Measurements from ENCODE around the gene TRIM67. TPM values are rescaled to one million over a fixed set of nuclear protein-coding genes. Genes with fewer than 3 reads are reported as not detected.
"Not testable (repeated sequence)": the region's sequence is repeated elsewhere in the genome, so short reads cannot be mapped to it uniquely, and the experiment has no call there.

Gene TRIM67
- polyA plus RNA-seq, 10 donors: 0.05 to 0.17 (median 0.10) TPM

DNA sequence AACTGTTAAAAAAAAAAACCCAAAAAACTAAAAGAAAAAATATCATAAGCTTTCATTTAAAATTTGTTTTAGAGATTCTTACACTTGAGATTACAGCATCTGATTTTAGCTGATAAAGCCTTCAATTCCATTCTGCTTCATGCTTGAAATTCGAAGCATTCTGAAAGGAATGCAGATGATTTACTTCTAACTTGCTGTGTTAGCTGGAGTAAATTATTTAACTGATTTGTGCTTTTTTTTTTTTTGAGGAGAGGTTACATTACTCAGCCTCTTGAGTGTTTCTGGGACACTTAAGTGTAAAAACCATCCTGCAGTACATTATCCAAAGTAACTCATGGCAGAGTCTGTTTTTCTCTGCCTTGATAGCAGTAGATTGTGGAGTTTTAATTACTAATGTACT is 4.5 kb upstream of the TRIM67 start:
- DNase-seq: no peak

- DNase-seq: not testable (repeated sequence)
Measured at GRCh38 chr1:231158141-231158540, 3.7 kb upstream of the TRIM67 start.

DNA sequence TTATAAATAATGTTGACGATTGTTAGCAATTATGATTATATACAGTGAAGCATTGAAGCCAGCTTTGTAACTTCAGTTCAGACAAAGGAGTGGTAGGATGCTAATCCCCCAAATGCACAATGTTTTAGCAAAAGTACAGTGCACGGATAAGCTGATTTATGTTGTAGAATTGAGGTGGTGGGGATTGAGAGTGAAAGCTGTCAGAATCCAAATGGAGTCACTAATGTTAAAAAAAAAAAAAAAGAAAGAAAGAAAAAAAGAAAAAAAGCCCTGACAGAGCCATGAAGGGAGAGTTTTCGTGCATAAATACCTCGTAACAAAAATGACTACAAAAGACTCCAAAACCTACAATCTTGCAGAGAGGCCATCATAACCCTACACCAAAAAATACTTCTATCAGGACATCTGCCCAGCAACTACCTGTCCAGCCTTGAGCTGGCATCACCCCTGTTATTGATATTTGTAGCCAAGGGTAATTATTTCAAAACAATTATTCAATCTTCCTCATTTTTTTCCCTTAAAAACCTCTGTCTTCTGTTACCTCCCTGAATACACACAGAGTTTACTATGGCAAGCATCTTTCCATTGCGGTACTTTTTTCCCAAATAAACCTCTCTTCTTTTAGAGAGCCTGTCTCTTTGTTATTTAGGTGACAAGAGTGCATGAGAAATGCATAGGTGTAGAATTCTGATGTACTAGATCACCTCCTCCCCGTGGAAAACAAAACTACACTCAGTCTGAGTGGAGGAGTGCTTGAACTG is 2.5 kb upstream of the TRIM67 start:
- DNase-seq: no peak

DNA sequence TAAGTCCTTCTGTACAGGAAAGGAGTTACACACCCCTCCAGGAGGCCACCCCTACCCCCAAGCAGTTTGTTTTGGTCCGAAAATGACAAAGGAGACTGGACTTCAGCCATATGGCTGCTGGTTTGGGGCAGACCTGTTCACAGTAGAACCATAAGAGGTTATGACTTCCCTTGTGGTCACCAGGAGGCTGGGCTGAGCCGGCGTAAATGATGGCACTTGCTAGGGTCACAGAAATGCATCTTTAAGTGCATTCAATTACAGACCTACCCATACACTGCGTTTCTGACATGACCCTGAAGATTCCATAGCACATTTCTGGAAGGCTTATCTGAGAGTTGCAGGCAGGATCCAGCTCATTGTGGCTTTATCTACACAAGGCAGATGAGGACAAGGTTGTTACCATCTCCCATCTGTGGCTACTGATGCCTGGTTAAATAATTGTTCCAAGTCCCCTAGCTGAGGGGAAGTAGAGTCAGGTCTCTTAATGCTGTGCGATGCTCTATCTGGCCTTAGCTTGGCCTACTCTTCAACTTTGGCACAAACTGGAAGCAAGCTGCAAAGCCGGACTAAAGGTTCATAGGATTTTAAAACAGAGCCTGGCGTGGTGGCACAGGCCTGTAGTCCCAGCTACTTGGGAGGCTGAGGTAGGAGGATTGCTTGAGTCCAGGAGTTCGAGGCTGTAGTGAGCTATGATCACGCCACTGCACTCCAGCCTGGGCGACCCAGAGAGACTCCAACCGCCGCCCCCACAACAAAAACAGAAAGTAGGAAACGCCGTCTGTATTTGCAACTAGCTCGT is 1.7 kb upstream of the TRIM67 start:
- no peak for DNase-seq

DNA sequence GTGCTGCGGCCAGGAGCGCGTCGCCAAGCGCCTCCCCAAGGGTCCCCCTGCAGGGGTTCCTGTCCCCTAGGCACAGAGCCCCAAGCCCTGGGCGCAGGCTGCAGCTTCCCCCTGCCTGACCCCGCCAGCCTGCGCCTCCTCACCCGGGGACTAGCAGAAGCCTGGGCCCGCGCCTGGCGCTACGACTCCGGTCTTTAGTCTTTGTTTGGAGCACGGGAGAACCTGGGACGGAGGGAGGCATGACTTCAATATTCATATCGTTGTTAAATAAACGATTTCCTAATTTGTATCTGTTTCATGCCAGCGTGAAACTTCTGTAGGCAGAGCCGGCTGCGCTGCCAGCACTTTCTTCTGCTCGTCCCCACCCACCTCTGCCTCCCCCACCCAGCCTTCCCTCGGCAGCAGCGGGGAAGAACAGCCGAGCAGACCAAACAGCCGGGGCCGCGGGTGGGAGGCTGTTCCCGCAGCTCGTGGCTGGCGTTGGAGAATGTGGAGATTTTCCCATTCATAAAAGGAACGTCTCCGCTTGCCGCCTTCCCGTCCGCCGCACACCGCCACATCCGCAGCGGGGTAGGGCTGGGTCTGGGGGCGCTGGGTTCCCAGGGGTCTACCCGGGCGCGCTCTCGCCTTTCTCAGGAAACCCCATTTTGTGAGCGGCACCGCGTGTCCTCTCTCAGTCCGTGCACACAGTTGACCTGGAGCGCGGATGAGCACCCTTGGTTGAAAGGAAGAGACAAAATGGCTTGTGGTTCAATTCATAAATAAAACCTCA is 777 bp upstream of the TRIM67 start:
- peak in 2 of 3 donors; percentile 12 to 17 for DNase-seq

GRCh38 chr1:231162297-231162969 is 575 bp downstream of the TRIM67 start:
- DNase-seq: peak; percentile 23 to 84 (median 56)

- peak in 1 of 3 donors; percentile 18 for DNase-seq
Measured at GRCh38 chr1:231162970-231163829, 1.3 kb downstream of the TRIM67 start.

GRCh38 chr1:231163830-231164427 is 2.1 kb downstream of the TRIM67 start:
- DNase-seq: no peak

- no peak for DNase-seq
Measured at GRCh38 chr1:231165371-231165770, 3.5 kb downstream of the TRIM67 start.

GRCh38 chr1:231166398-231166797 is 4.5 kb downstream of the TRIM67 start:
- no peak for DNase-seq

- no peak for DNase-seq
Measured at GRCh38 chr1:231170875-231171274, 9.0 kb downstream of the TRIM67 start.

DNA sequence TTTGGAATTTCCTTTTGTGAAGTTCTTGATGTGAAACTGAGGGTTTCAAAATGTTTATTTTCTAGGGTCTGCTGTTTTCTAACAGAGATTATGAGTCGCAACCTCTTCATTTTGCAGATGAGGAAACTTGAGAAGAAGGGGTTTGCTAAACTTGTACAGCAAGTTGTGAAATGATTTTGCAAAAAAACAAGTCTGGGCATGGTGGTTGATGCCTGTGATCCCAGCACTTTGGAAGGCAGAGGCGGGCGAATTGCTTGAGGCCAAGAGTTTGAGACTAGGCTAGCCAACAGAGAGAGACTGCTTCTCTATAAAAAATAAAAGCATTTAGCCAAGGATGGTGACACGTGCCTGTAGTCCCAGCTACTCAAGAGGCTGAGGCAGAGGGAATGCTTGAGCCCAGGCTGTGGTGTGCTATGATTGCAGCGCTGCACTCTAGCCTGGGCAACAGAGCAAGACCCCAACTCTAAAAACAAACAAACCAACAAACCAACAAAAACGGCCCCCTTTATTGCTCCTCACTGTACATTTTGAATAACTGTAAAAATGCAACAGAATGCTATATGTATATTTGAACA is 9.9 kb downstream of the TRIM67 start:
- no peak for DNase-seq

GRCh38 chr1:231172411-231172810 is 10.6 kb downstream of the TRIM67 start:
- DNase-seq: no peak

DNA sequence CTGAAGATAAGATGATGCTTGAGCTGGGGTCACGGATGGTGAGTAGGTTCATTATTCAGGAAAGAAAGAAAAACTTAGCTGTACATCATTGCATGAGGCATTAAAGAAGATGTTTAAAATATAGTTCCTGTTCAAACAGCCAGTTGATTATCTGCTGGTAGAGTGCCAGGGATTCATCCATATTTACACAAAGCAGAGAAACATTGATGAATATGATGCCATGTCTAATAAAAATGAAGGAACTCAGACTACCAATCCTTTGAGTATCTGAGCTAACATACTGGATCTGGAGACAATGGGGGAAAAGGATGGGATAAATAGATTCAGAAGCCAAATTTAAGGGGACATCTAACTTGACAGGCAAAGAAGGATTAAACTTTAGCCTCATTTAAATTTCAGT is 14.6 kb downstream of the TRIM67 start:
- DNase-seq: no peak

DNA sequence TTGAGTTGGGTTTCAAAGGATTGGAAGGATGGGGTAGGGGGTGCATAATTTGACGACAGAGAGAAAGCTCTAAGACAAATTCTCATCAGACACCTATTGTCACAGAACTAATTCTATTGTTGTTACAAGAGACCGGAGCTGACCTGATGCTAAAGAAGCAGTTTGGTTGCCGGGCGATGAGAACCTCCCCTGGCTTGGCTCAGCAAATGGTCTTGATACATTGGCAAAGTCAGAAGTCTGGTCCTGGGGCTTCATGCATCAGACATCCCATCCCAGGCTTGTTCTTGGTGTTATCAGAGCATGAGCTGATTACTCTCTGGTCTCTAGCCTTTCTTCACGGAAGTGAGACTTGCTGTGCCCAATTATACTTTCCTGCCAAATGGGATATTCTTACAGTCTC is 15.4 kb downstream of the TRIM67 start:
- DNase-seq: no peak

GRCh38 chr1:231177936-231178335 is 16.1 kb downstream of the TRIM67 start:
- DNase-seq: no peak

DNA sequence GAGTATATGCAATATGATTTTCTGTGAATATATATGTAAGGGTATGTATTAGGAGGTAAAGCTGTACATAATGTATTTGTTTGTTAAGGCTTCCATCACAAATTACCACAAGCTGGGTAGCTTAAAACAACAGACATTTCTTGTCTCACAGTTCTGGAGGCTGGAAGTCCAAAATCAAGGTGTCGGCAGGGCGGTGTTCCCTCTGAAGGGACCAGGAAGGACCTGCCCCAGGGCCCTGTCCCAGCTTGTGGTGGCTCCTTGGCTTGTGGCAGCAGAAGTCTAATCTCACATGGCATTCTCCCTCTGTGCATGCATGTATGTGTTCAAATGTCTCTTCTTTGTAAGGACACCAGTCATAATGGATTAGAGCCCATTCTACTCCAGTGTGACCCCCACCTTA is 17.1 kb downstream of the TRIM67 start:
- DNase-seq: no peak

GRCh38 chr1:231180034-231180433 is 18.2 kb downstream of the TRIM67 start:
- DNase-seq: no peak

DNA sequence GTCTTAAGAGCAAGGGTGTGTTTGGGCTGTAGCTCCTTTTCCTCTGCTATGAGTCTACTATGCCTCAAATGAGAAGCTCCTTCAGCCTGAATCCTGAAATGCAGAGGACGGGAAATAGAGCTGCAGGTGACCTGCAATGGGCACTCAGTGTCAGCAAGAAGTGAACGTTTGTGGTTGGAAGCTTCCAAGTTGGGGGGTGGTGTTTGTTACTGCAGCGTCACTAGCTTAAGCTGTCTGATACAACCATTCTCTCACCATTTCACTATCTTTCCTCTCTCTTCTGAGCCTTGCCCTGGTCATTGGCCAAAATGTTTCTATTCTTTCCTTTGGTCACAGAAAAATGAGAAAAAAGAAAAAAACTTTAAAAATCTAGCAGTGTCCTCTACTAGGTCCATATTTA is 19.4 kb downstream of the TRIM67 start:
- DNase-seq: no peak

GRCh38 chr1:231182317-231182716 is 20.5 kb downstream of the TRIM67 start:
- no peak for DNase-seq

Measured in muscle of back (tissue), 11 donors.